Stimulated activated CD4-positive, alpha-beta T cell treated with anti-CD3 and anti-CD28 coated beads, TNF-alpha, amount 100 ng/mL, for 24 hours (primary cell): Measurements from ENCODE around the gene RNF113A.
"Not testable (repeated sequence)": the region's sequence is repeated elsewhere in the genome, so short reads cannot be mapped to it uniquely, and the experiment has no call there.

Source experiments
- DNase-seq, 3 experiments: peaks; one replicate each; pipeline ENCODE4 v3.0.0-alpha.2; 2020; ENCODE audit warnings: low read depth in 3 of 3

The RNF113A gene

DNA sequence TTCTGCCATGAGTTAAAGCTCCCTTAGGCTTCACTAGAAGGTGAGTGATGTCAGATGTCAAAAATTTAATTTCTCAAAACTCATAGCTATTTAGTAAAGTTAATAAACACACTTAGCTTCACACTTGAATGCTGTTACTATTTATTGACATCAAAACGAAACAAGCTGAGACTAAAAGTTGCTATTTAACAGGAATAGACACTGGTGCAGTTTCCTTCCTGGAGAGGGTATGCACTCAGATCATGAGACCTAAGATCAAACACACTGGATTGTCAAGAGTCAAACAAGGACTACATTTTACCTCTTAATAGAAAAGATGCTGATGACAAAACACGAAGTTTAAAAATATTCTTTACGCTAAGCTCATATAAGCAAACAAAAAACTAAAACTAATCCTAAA is 37.6 kb downstream of the RNF113A start:
- no peak for DNase-seq

DNA sequence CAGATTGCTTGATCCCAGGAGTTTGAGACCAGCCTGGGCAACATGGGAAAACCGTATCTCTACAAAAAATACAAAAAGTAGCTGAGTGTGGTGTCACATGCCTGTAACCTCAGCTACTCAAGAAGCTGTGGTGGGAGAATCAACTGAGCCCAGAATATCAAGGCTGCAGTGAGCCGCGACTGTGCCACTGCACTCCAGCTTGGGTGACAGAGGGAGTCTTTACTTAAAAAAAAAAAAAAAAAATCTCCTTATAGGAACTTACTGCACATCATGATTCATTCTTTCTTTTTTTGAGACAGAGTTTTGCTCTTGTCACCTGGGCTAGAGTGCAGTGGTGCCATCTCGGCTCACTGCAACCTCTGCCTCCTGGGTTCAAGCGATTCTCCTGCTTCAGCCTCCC is 43.1 kb downstream of the RNF113A start:
- no peak for DNase-seq

DNA sequence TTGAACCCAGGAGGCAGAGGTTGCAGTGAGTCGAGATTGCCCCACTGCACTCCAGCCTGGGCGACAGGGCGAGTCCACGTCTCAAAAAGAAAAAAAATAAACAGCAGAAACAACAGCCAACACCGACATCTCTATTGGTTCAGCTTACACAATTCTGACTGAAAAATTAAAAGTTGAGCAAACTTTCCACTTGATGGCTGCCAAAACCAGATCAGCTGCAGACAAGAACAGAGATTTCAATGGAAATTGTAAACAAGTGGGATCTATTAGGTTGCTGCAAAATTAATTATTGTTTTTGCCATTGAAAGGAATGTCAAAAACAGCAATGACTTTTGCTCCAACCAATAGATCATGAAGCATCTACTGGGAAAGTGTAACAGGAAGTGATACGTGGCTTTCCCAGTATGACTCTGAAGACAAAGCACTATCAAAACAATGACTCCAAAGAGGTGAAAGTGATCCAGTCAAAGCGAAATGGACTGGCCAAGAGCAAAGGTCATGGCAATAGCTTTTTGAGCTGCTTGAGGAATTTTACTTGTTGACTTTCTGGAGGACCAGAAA is 45.1 kb downstream of the RNF113A start:
- no peak for DNase-seq

DNA sequence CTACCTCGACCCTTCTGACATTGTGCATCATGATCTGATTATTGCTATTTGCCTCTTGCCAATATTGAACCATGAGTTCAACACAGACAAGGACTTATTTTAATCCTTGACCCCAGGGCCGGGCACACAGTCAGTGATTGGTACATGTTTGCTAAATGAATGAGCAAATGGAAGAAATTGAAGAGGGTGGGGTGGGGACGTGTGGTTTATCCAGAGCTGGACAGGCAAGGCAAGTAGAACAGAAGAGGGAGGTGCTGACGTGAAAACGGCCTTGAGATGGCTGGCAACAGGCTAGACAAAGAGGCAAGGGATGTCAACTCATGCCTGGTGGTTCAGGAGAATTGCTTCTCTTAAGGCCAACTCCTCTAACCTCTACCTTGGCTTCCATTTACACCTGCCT is 47.3 kb downstream of the RNF113A start:
- not testable (repeated sequence) for DNase-seq

DNA sequence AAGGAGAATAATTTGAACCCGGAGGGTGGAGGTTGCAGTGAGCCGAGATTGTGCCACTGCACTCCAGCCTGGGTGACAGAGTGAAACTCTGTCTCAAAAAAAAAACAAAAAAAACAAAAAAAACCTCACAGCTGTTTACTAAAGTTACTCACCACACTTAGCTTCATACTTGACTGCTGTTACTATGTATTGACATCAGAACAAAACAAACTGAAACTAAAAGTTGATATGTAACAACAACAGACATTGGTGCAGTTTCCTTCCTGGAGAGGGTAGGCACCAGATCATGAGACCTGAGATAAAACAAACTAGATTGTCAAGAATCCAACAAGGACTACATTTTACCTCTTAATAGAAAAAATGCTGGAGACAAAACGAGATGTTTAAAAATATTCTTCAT is 49.8 kb downstream of the RNF113A start:
- not testable (repeated sequence) for DNase-seq
